HepG2 (cell line): ENCODE results near the gene ZNF425. TPM values are rescaled to one million over a fixed set of nuclear protein-coding genes. Genes with fewer than 3 reads are reported as not detected.

Source experiments
- CBX5 ChIP-seq: sonication (generic); formaldehyde crosslinking; IDR thresholded peaks from 2 replicates; pipeline ENCODE4 v1.4.0; 2020; ENCODE audit warnings: missing genetic modification reagents, borderline replicate concordance
- CREB1 ChIP-seq, 2 experiments: fragments of 450-650 bp in 1 of 2; IDR thresholded peaks; 2 replicates each; pipeline ENCODE4 v1.6.1; 2016 to 2017; ENCODE audit warnings: control low read depth in 1 of 2, mild to moderate bottlenecking in 1 of 2, missing compliant biosample characterization in 1 of 2, missing genetic modification characterization in 1 of 2
- CSRNP1 ChIP-seq: sonication (generic); formaldehyde crosslinking; IDR thresholded peaks from 2 replicates; pipeline ENCODE4 v1.8.1; 2023; ENCODE audit warnings: mild to moderate bottlenecking, missing genetic modification reagents
- ETV6 ChIP-seq: sonication (generic); formaldehyde crosslinking; conservative IDR thresholded peaks from 2 replicates; pipeline ENCODE4 v1.4.0; 2020; ENCODE audit warnings: missing genetic modification reagents
- MNT ChIP-seq: fragments of 450-650 bp; IDR thresholded peaks from 2 replicates; pipeline ENCODE4 v1.6.1; 2016
- NFIC ChIP-seq: IDR thresholded peaks from 2 replicates; pipeline ENCODE4 v1.6.1; 2012; ENCODE audit warnings: mild to moderate bottlenecking, low read length, inconsistent platforms
- NR1H2 ChIP-seq: sonication (generic); formaldehyde crosslinking; IDR thresholded peaks from 2 replicates; pipeline ENCODE4 v1.8.1; 2022; ENCODE audit warnings: low read depth, missing genetic modification reagents, borderline replicate concordance
- PHF21A ChIP-seq: sonication (generic); formaldehyde crosslinking; IDR thresholded peaks from 2 replicates; pipeline ENCODE4 v1.5.0; 2020; ENCODE audit warnings: mild to moderate bottlenecking, missing genetic modification reagents
- YY1 ChIP-seq: IDR thresholded peaks from 2 replicates; pipeline ENCODE4 v1.6.1; 2011; ENCODE audit warnings: low read length, low read depth, moderate library complexity, mild to moderate bottlenecking; ENCODE audit not compliant: insufficient read depth, insufficient replicate concordance
- ZFAT ChIP-seq: sonication (generic); formaldehyde crosslinking; conservative IDR thresholded peaks from 2 replicates; pipeline ENCODE4 v1.8.1; 2023; ENCODE audit warnings: missing genetic modification reagents, inconsistent platforms
- ZMAT3 ChIP-seq: sonication (generic); formaldehyde crosslinking; conservative IDR thresholded peaks from 2 replicates; pipeline ENCODE4 v1.7.0; 2021; ENCODE audit warnings: missing genetic modification reagents
- ZNF205 ChIP-seq: IDR thresholded peaks from 2 replicates; pipeline ENCODE4 v1.6.1; 2018; ENCODE audit warnings: missing biosample characterization, missing genetic modification reagents
- ZNF329 ChIP-seq: sonication (generic); formaldehyde crosslinking; IDR thresholded peaks from 2 replicates; pipeline ENCODE4 v1.9.0; 2021; ENCODE audit warnings: low read depth, mild to moderate bottlenecking, missing genetic modification reagents
- ZNF441 ChIP-seq: sonication (generic); formaldehyde crosslinking; IDR thresholded peaks from 2 replicates; pipeline ENCODE4 v1.7.0; 2021; ENCODE audit warnings: missing genetic modification reagents, borderline replicate concordance
- ZNF451 ChIP-seq: sonication (generic); formaldehyde crosslinking; IDR thresholded peaks from 2 replicates; pipeline ENCODE4 v1.5.0; 2020; ENCODE audit warnings: mild to moderate bottlenecking, missing genetic modification reagents
- ZNF558 ChIP-seq: sonication (generic); formaldehyde crosslinking; IDR thresholded peaks from 2 replicates; pipeline ENCODE4 v1.9.0; 2022; ENCODE audit warnings: mild to moderate bottlenecking, missing genetic modification reagents, borderline replicate concordance
- ZNF598 ChIP-seq: sonication (generic); formaldehyde crosslinking; IDR thresholded peaks from 2 replicates; pipeline ENCODE4 v1.5.1; 2020; ENCODE audit warnings: mild to moderate bottlenecking, missing genetic modification reagents, borderline replicate concordance
- ZNF749 ChIP-seq: sonication (generic); formaldehyde crosslinking; IDR thresholded peaks from 2 replicates; pipeline ENCODE4 v1.8.0; 2022; ENCODE audit warnings: mild to moderate bottlenecking, missing genetic modification reagents, moderate library complexity, borderline replicate concordance
- polyA plus RNA-seq, 8 experiments: library from polyadenylated mRNA; depleted of rRNA in 3 of 8; stranded (reverse) in 7 of 8; unstranded in 1 of 8; fragments of >200 nt; fragmentation: Illumina TruSeq in 4 of 8; extraction: Trizol in 4 of 8; gene quantifications; 2 replicates each; pipeline versions ENCODE4 v1.2.1 to v1.2.3, GENCODE V29; 2011 to 2016; ENCODE audit warnings: low read depth in 4 of 8, missing spikeins in 1 of 8, mixed read lengths in 1 of 8; ENCODE audit not compliant: insufficient read depth in 1 of 8
- total RNA-seq, 5 experiments: library from RNA; depleted of rRNA; stranded (reverse); fragments of >200 nt; fragmentation: Illumina TruSeq; extraction: Trizol; gene quantifications; 2 replicates each; pipeline ENCODE4 v1.2.3, GENCODE V29; 2016; ENCODE audit warnings: low read depth in 1 of 5
- TF ChIP-seq, protein P1 (sequence below): sonication (generic); formaldehyde crosslinking; IDR thresholded peaks from 2 replicates; pipeline ENCODE4 v1.5.0; 2020; ENCODE audit warnings: mild to moderate bottlenecking, missing genetic modification reagents
- TF ChIP-seq, protein P2 (sequence below): sonication (generic); formaldehyde crosslinking; IDR thresholded peaks from 2 replicates; pipeline ENCODE4 v1.9.0; 2022; ENCODE audit warnings: low read depth, missing genetic modification reagents
- TF ChIP-seq, protein P3 (sequence below): sonication (generic); formaldehyde crosslinking; IDR thresholded peaks from 2 replicates; pipeline ENCODE4 v1.4.0; 2020; ENCODE audit warnings: mild to moderate bottlenecking, missing genetic modification reagents

ZNF425 gene
- total and polyA plus RNA-seq, 2 of the 13 experiments (the other 11 are each of a cell fraction or from before 2014, with no cell fraction given), result 0.51 to 1.1 TPM

DNA sequence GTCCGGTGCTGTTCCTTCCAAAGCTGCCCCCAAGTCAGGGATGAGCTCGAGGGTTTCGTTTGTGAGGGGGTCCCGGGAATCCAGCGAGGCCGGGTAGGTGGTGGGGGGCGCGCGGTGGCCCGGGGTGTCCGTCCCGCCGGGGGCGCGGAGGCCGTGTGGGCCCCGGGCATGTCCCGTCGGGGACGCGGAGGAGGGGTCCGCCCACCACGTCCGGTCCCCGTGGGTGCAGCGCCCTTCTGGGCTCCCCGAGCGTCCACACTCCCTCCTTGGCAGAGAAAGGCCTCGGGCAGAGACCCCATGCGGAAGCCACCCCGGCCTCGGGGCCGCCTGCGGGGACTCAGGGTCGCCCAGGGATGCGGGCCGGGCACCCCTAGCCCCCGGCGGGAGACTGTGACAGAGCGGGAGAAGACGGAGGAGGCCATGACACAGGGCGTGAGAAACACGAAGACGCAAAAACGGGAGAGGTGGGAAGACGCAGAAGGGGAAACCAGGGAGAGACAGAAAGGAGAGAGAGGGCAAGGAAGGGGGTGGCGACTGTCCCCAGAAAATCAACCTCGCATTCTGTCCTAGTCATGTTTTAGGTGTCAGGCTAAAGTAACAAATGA lies 640 bp upstream of the ZNF425 start (continued):
- TF ChIP-seq, protein P1, sequence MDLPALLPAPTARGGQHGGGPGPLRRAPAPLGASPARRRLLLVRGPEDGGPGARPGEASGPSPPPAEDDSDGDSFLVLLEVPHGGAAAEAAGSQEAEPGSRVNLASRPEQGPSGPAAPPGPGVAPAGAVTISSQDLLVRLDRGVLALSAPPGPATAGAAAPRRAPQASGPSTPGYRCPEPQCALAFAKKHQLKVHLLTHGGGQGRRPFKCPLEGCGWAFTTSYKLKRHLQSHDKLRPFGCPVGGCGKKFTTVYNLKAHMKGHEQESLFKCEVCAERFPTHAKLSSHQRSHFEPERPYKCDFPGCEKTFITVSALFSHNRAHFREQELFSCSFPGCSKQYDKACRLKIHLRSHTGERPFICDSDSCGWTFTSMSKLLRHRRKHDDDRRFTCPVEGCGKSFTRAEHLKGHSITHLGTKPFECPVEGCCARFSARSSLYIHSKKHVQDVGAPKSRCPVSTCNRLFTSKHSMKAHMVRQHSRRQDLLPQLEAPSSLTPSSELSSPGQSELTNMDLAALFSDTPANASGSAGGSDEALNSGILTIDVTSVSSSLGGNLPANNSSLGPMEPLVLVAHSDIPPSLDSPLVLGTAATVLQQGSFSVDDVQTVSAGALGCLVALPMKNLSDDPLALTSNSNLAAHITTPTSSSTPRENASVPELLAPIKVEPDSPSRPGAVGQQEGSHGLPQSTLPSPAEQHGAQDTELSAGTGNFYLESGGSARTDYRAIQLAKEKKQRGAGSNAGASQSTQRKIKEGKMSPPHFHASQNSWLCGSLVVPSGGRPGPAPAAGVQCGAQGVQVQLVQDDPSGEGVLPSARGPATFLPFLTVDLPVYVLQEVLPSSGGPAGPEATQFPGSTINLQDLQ (CRISPR knock-in tag), result no peak
- TF ChIP-seq NFIC (no peak), ETV6 (0 out of 2 replicates have a peak, but pooled peaks have one; percentile 22), CBX5 (CRISPR knock-in tag) (no peak), ZNF441 (CRISPR knock-in tag) (no peak; the same call in 1 of the 2 replicates), NR1H2 (CRISPR knock-in tag) (0 out of 2 replicates have a peak, but pooled peaks have one; percentile 12), ZNF205 (no peak), MNT (no peak), ZNF749 (CRISPR knock-in tag) (no peak), ZMAT3 (CRISPR knock-in tag) (0 out of 2 replicates have a peak, but pooled peaks have one; percentile 0), CSRNP1 (no peak), CREB1 (IDR thresholded peaks at IDR 0.05) (no peak), CREB1 (CRISPR knock-in tag; IDR thresholded peaks at IDR 0.05) (no peak), ZNF558 (CRISPR knock-in tag) (no peak), ZNF329 (CRISPR knock-in tag) (no peak), ZFAT (CRISPR knock-in tag) (no peak), ZNF451 (no peak), PHF21A (CRISPR knock-in tag) (0 out of 2 replicates have a peak, but pooled peaks have one; percentile 1), ZNF598 (CRISPR knock-in tag) (no peak), YY1 (peak; percentile 77)
- TF ChIP-seq, protein P2, sequence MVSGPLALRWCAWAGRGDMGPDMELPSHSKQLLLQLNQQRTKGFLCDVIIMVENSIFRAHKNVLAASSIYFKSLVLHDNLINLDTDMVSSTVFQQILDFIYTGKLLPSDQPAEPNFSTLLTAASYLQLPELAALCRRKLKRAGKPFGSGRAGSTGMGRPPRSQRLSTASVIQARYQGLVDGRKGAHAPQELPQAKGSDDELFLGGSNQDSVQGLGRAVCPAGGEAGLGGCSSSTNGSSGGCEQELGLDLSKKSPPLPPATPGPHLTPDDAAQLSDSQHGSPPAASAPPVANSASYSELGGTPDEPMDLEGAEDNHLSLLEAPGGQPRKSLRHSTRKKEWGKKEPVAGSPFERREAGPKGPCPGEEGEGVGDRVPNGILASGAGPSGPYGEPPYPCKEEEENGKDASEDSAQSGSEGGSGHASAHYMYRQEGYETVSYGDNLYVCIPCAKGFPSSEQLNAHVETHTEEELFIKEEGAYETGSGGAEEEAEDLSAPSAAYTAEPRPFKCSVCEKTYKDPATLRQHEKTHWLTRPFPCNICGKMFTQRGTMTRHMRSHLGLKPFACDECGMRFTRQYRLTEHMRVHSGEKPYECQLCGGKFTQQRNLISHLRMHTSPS (CRISPR knock-in tag), result 0 out of 2 replicates have a peak, but pooled peaks have one; percentile 17
- TF ChIP-seq, protein P3, sequence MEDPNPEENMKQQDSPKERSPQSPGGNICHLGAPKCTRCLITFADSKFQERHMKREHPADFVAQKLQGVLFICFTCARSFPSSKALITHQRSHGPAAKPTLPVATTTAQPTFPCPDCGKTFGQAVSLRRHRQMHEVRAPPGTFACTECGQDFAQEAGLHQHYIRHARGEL (CRISPR knock-in tag), result no peak
